ENCODE results near the gene DRG1.
A peak's percentile ranks its signal among the peaks of the same experiment; 100 is the strongest.
"Not testable (repeated sequence)": the region's sequence is repeated elsewhere in the genome, so short reads cannot be mapped to it uniquely, and the experiment has no call there.

Gene DRG1
- 46.6 to 65.5 (median 56.9) reads per million in 4 experiments for total RNA-seq

- DNase-seq = peak; percentile 94
These were observed at the start of gene DRG1 for GRCh38 chr22:31399211-31400022. DRG1 (plus strand) TSS chr22:31399604; CDS start chr22:31399684, 80 bp downstream.

GRCh38 chr22:31349960-31350359 lies 49.4 kb upstream of the DRG1 start:
- no peak for DNase-seq

- DNase-seq = no peak
These were observed 49.0 kb upstream of the DRG1 start for GRCh38 chr22:31350410-31350863.

- no peak for DNase-seq
These were observed 44.9 kb upstream of the DRG1 start for GRCh38 chr22:31354515-31354914.

GRCh38 chr22:31360029-31360428 lies 39.4 kb upstream of the DRG1 start:
- no peak for DNase-seq

- no peak for DNase-seq
These were observed 37.7 kb upstream of the DRG1 start for GRCh38 chr22:31361743-31362142.

GRCh38 chr22:31363885-31364465 lies 35.4 kb upstream of the DRG1 start:
- DNase-seq = no peak

- no peak for DNase-seq
These were observed 32.0 kb upstream of the DRG1 start for GRCh38 chr22:31367426-31367825.

- no peak for DNase-seq
These were observed 21.8 kb upstream of the DRG1 start for GRCh38 chr22:31377612-31378011.

GRCh38 chr22:31378123-31378522 lies 21.3 kb upstream of the DRG1 start:
- no peak for DNase-seq

GRCh38 chr22:31378651-31379050 lies 20.8 kb upstream of the DRG1 start:
- not testable (repeated sequence) for DNase-seq

GRCh38 chr22:31393893-31394292 lies 5.5 kb upstream of the DRG1 start:
- DNase-seq = no peak

- no peak for DNase-seq
These were observed 5.1 kb upstream of the DRG1 start for GRCh38 chr22:31394326-31394725.

- DNase-seq = no peak
These were observed 1.2 kb upstream of the DRG1 start for GRCh38 chr22:31398231-31398630.

GRCh38 chr22:31400023-31400397 lies 606 bp downstream of the DRG1 start:
- no peak for DNase-seq

- not testable (repeated sequence) for DNase-seq
These were observed 2.9 kb downstream of the DRG1 start for GRCh38 chr22:31402350-31402749.

- DNase-seq = no peak
These were observed 26.1 kb downstream of the DRG1 start for GRCh38 chr22:31425331-31426050.

GRCh38 chr22:31431950-31432349 lies 32.5 kb downstream of the DRG1 start:
- DNase-seq = no peak

GRCh38 chr22:31436132-31436531 lies 36.7 kb downstream of the DRG1 start:
- no peak for DNase-seq

- no peak for DNase-seq
These were observed 40.4 kb downstream of the DRG1 start for GRCh38 chr22:31439808-31440207.

- no peak for DNase-seq
These were observed 41.3 kb downstream of the DRG1 start for GRCh38 chr22:31440681-31441080.

- no peak for DNase-seq
These were observed 42.2 kb downstream of the DRG1 start for GRCh38 chr22:31441652-31442051.

- no peak for DNase-seq
These were observed 43.5 kb downstream of the DRG1 start for GRCh38 chr22:31442768-31443489.
